Activated CD4-positive, alpha-beta T cell treated with anti-CD3 and anti-CD28 coated beads for 4 hours (primary cell): ENCODE results near the gene OGG1.

Experiments
- DNase-seq, 2 donors: peaks; one replicate each; pipeline ENCODE4 v3.0.0-alpha.2; 2020

OGG1 gene

GRCh38 chr3:9729419-9729818 lies 20.3 kb upstream of the OGG1 start:
- DNase-seq, result no peak

- no peak for DNase-seq
These were observed 19.0 kb upstream of the OGG1 start for GRCh38 chr3:9730657-9731205.

GRCh38 chr3:9731206-9732079 lies 18.3 kb upstream of the OGG1 start, which contains the start of gene BRPF1:
TSS of gene BRPF1 (plus strand) at chr3:9731735. CDS start at chr3:9734141, 2,406 bp downstream.
- peak; percentile 99 for DNase-seq

- peak; percentile 14 to 28 for DNase-seq
These were observed 17.5 kb upstream of the OGG1 start for GRCh38 chr3:9732080-9732739.

- DNase-seq, result no peak
These were observed 17.0 kb upstream of the OGG1 start for GRCh38 chr3:9732740-9733115.

- no peak for DNase-seq
These were observed 12.9 kb upstream of the OGG1 start for GRCh38 chr3:9736831-9737230.

GRCh38 chr3:9739181-9739580 lies 10.6 kb upstream of the OGG1 start:
- no peak for DNase-seq

GRCh38 chr3:9742560-9742959 lies 7.2 kb upstream of the OGG1 start:
- DNase-seq, result no peak

GRCh38 chr3:9743548-9743947 lies 6.2 kb upstream of the OGG1 start:
- no peak for DNase-seq

GRCh38 chr3:9744162-9744561 lies 5.6 kb upstream of the OGG1 start:
- no peak for DNase-seq

GRCh38 chr3:9745521-9745920 lies 4.2 kb upstream of the OGG1 start:
- no peak for DNase-seq

GRCh38 chr3:9746330-9746729 lies 3.4 kb upstream of the OGG1 start:
- DNase-seq, result no peak

GRCh38 chr3:9747267-9747666 lies 2.5 kb upstream of the OGG1 start:
- DNase-seq, result no peak

- no peak for DNase-seq
These were observed 1.7 kb upstream of the OGG1 start for GRCh38 chr3:9748031-9748430.

- no peak for DNase-seq
These were observed 482 bp upstream of the OGG1 start for GRCh38 chr3:9749296-9749644.

- DNase-seq, result no peak
These were observed 1.0 kb downstream of the OGG1 start for GRCh38 chr3:9750556-9751411.

GRCh38 chr3:9754678-9755077 lies 4.9 kb downstream of the OGG1 start:
- no peak for DNase-seq

- no peak for DNase-seq
These were observed 7.7 kb downstream of the OGG1 start for GRCh38 chr3:9757427-9757826.

- no peak for DNase-seq
These were observed 11.2 kb downstream of the OGG1 start for GRCh38 chr3:9760779-9761505.

GRCh38 chr3:9761919-9762318 lies 12.2 kb downstream of the OGG1 start:
- no peak for DNase-seq

- DNase-seq, result no peak
These were observed 13.1 kb downstream of the OGG1 start for GRCh38 chr3:9762871-9763270.

GRCh38 chr3:9765865-9766264 lies 16.1 kb downstream of the OGG1 start:
- DNase-seq, result no peak

- DNase-seq, result no peak
These were observed 17.7 kb downstream of the OGG1 start for GRCh38 chr3:9767418-9767817.
